Measurements from ENCODE around the gene PCDHB9.
"Not testable (repeated sequence)": the region's sequence is repeated elsewhere in the genome, so short reads cannot be mapped to it uniquely, and the experiment has no call there.

DNA sequence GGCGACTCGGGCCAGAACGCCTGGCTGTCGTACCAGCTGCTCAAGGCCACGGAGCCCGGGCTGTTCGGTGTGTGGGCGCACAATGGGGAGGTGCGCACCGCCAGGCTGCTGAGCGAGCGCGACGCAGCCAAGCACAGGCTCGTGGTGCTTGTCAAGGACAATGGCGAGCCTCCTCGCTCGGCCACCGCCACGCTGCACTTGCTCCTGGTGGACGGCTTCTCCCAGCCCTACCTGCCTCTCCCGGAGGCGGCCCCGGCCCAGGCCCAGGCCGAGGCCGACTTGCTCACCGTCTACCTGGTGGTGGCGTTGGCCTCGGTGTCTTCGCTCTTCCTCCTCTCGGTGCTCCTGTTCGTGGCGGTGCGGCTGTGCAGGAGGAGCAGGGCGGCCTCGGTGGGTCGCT lies 7.4 kb downstream of the PCDHB9 start:
- TF ChIP-seq, protein P1, sequence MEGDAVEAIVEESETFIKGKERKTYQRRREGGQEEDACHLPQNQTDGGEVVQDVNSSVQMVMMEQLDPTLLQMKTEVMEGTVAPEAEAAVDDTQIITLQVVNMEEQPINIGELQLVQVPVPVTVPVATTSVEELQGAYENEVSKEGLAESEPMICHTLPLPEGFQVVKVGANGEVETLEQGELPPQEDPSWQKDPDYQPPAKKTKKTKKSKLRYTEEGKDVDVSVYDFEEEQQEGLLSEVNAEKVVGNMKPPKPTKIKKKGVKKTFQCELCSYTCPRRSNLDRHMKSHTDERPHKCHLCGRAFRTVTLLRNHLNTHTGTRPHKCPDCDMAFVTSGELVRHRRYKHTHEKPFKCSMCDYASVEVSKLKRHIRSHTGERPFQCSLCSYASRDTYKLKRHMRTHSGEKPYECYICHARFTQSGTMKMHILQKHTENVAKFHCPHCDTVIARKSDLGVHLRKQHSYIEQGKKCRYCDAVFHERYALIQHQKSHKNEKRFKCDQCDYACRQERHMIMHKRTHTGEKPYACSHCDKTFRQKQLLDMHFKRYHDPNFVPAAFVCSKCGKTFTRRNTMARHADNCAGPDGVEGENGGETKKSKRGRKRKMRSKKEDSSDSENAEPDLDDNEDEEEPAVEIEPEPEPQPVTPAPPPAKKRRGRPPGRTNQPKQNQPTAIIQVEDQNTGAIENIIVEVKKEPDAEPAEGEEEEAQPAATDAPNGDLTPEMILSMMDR (IDR thresholded peaks at IDR 0.05) = not testable (repeated sequence)
- not testable (repeated sequence) for TF ChIP-seq POLR2A (IDR thresholded peaks at IDR 0.05); POLR2AphosphoS5 (IDR thresholded peaks at IDR 0.05; ENCODE audit: insufficient read depth in 1 of 2, low read depth in 1 of 2)

All from vagina (tissue), 2 donors.